IMR-90 (cell line): ENCODE results near the gene GBF1. TPM values are rescaled to one million over a fixed set of nuclear protein-coding genes. Genes with fewer than 3 reads are reported as not detected.

Source experiments
- ATAC-seq: fragments of 200-7000 bp; cut with Tn5 transposase; 2 replicates; pipeline ENCODE4 v1.9.1; 2020; ENCODE audit warnings: low read depth, mild to moderate bottlenecking, moderate library complexity
- BruUV-seq: library from RNA; stranded (reverse); fragments of 400-500 nt; replicated peaks from 2 replicates; lab custom pipeline; 2021; lab: Mats Ljungman, UMichigan
- CTCF ChIA-PET: fragments of 300-600 bp; formaldehyde crosslinking; extraction: SDS; loops from one replicate; lab custom pipeline; 2021; ENCODE audit warnings: antibody characterized with exemption; lab: Yijun Ruan, JAX
- POLR2A ChIA-PET: fragments of 300-600 bp; sonication (Branson Sonifier 250); formaldehyde crosslinking; loops from one replicate; lab custom pipeline; 2022; ENCODE audit warnings: antibody characterized with exemption; ENCODE audit not compliant: unreplicated experiment; lab: Charles Lee
- DNase-seq: peaks from one replicate; pipeline ENCODE4 v3.0.0; 2013
- H2AFZ ChIP-seq: replicated peaks from 2 replicates; pipeline ENCODE3; 2013; ENCODE audit warnings: low read length, mild to moderate bottlenecking; ENCODE audit not compliant: poor library complexity
- H2AK5ac ChIP-seq: 2 replicates; pipeline ENCODE4 v1.6.1; 2013; ENCODE audit warnings: low read depth, low read length, inconsistent platforms
- H2AK9ac ChIP-seq: replicated peaks from 2 replicates; pipeline ENCODE3; 2013; ENCODE audit warnings: mild to moderate bottlenecking, low read depth, low read length, moderate library complexity; ENCODE audit not compliant: poor library complexity
- H2BK120ac ChIP-seq: 2 replicates; pipeline ENCODE4 v1.6.1; 2013; ENCODE audit warnings: low read depth, low read length, inconsistent platforms
- H2BK15ac ChIP-seq: 3 replicates; pipeline ENCODE4 v1.6.1; 2013; ENCODE audit warnings: low read depth, low read length, inconsistent platforms
- H2BK20ac ChIP-seq: 2 replicates; pipeline ENCODE4 v1.6.1; 2013; ENCODE audit warnings: low read depth, mild to moderate bottlenecking, inconsistent platforms, low read length, moderate library complexity
- H2BK5ac ChIP-seq: 2 replicates; pipeline ENCODE4 v1.6.1; 2013; ENCODE audit warnings: mild to moderate bottlenecking, low read depth, low read length, inconsistent platforms; ENCODE audit not compliant: poor library complexity, severe bottlenecking
- H3K14ac ChIP-seq: replicated peaks from 2 replicates; pipeline ENCODE4 v1.6.1; 2013; ENCODE audit warnings: low read depth, low read length, inconsistent platforms
- H3K18ac ChIP-seq: 2 replicates; pipeline ENCODE4 v1.6.1; 2013; ENCODE audit warnings: low read depth, low read length, control low read depth
- H3K23ac ChIP-seq: 2 replicates; pipeline ENCODE4 v1.6.1; 2013; ENCODE audit warnings: low read depth, low read length, inconsistent platforms
- H3K27ac ChIP-seq: 2 replicates; pipeline ENCODE4 v1.5.1; 2013; ENCODE audit warnings: mild to moderate bottlenecking, control low read depth, low read length; ENCODE audit not compliant: insufficient read depth
- H3K27me3 ChIP-seq: 2 replicates; pipeline ENCODE4 v1.6.1; 2013; ENCODE audit warnings: low read length; ENCODE audit not compliant: control insufficient read depth, insufficient read depth
- H3K36me3 ChIP-seq: 2 replicates; pipeline ENCODE4 v1.6.1; 2013; ENCODE audit warnings: low read length, mixed read lengths; ENCODE audit not compliant: control insufficient read depth, insufficient read depth
- H3K4ac ChIP-seq: 2 replicates; pipeline ENCODE4 v1.6.1; 2013; ENCODE audit warnings: low read depth, low read length, inconsistent platforms
- H3K4me1 ChIP-seq: 2 replicates; pipeline ENCODE4 v1.6.1; 2013; ENCODE audit warnings: low read length, mixed read lengths; ENCODE audit not compliant: control insufficient read depth, insufficient read depth
- H3K4me2 ChIP-seq: 2 replicates; pipeline ENCODE4 v1.6.1; 2013; ENCODE audit warnings: low read depth, mild to moderate bottlenecking, control low read depth, low read length, moderate library complexity
- H3K4me3 ChIP-seq: 2 replicates; pipeline ENCODE4 v1.5.1; 2013; ENCODE audit warnings: low read depth, mild to moderate bottlenecking, control low read depth, low read length, moderate library complexity; ENCODE audit not compliant: insufficient read depth
- H3K56ac ChIP-seq: 2 replicates; pipeline ENCODE4 v1.6.1; 2013; ENCODE audit warnings: low read length, inconsistent platforms; ENCODE audit not compliant: insufficient read depth; ENCODE audit errors: extremely low read depth
- H3K79me1 ChIP-seq, 2 experiments: 2 replicates each; pipeline ENCODE4 v1.6.1; 2013; ENCODE audit warnings: low read length in 2 of 2, inconsistent platforms in 1 of 2, low read depth in 1 of 2
- H3K9ac ChIP-seq: 2 replicates; pipeline ENCODE4 v1.6.1; 2013; ENCODE audit warnings: low read depth, low read length, control low read depth
- H3K9me1 ChIP-seq: 2 replicates; pipeline ENCODE4 v1.6.1; 2013; ENCODE audit warnings: low read length, inconsistent platforms; ENCODE audit not compliant: insufficient read depth
- H3K9me3 ChIP-seq: 2 replicates; pipeline ENCODE4 v1.6.1; 2013; ENCODE audit warnings: low read length; ENCODE audit not compliant: control insufficient read depth, insufficient read depth
- H4K20me1 ChIP-seq: 2 replicates; pipeline ENCODE4 v1.6.1; 2013; ENCODE audit warnings: low read length, inconsistent platforms; ENCODE audit not compliant: insufficient read depth
- H4K5ac ChIP-seq: 2 replicates; pipeline ENCODE4 v1.6.1; 2013; ENCODE audit warnings: mild to moderate bottlenecking, low read depth, low read length, control low read depth
- H4K8ac ChIP-seq, 2 experiments: 2 replicates each; pipeline ENCODE4 v1.6.1; 2013; ENCODE audit warnings: low read depth in 2 of 2, low read length in 2 of 2, control low read depth in 1 of 2, inconsistent platforms in 1 of 2
- H4K91ac ChIP-seq: 2 replicates; pipeline ENCODE4 v1.6.1; 2013; ENCODE audit warnings: low read depth, low read length, inconsistent platforms; ENCODE audit not compliant: insufficient read depth
- BHLHE40 ChIP-seq: fragments of 150-350 bp; IDR thresholded peaks from 2 replicates; pipeline ENCODE4 v1.6.1; 2016; ENCODE audit warnings: mild to moderate bottlenecking, low read depth, low read length
- CEBPB ChIP-seq: IDR thresholded peaks from 2 replicates; pipeline ENCODE4 v1.6.1; 2012; ENCODE audit warnings: low read depth, low read length, improper control_type of control experiment
- CHD1 ChIP-seq: IDR thresholded peaks from 2 replicates; pipeline ENCODE4 v1.6.1; 2012; ENCODE audit warnings: low read depth, low read length, improper control_type of control experiment
- FOS ChIP-seq: fragments of 150-350 bp; IDR thresholded peaks from 2 replicates; pipeline ENCODE4 v1.6.1; 2016; ENCODE audit warnings: low read depth, low read length
- MAFK ChIP-seq: IDR thresholded peaks from 2 replicates; pipeline ENCODE4 v1.6.1; 2012; ENCODE audit warnings: low read depth, low read length, improper control_type of control experiment
- MAZ ChIP-seq: IDR thresholded peaks from 2 replicates; pipeline ENCODE4 v1.6.1; 2012; ENCODE audit warnings: low read depth, mild to moderate bottlenecking, low read length, improper control_type of control experiment, moderate library complexity, borderline replicate concordance
- MXI1 ChIP-seq: IDR thresholded peaks from 2 replicates; pipeline ENCODE4 v1.6.1; 2012; ENCODE audit warnings: low read depth, mild to moderate bottlenecking, low read length, moderate library complexity, borderline replicate concordance
- NFE2L2 ChIP-seq: fragments of 150-350 bp; IDR thresholded peaks from 2 replicates; pipeline ENCODE4 v1.6.1; 2016; ENCODE audit warnings: low read depth, mild to moderate bottlenecking, low read length
- POLR2A ChIP-seq: IDR thresholded peaks from 2 replicates; pipeline ENCODE4 v1.6.1; 2012; ENCODE audit warnings: mild to moderate bottlenecking, low read depth, low read length
- RAD21 ChIP-seq: IDR thresholded peaks from 2 replicates; pipeline ENCODE4 v1.6.1; 2012; ENCODE audit warnings: low read length, improper control_type of control experiment
- RFX5 ChIP-seq: IDR thresholded peaks from 2 replicates; pipeline ENCODE4 v1.8.0; 2012; ENCODE audit warnings: low read depth, mild to moderate bottlenecking, low read length, moderate library complexity
- SMC3 ChIP-seq: fragments of 150-350 bp; IDR thresholded peaks from 2 replicates; pipeline ENCODE4 v1.6.1; 2016; ENCODE audit warnings: low read depth, mild to moderate bottlenecking, antibody characterized with exemption, low read length, moderate library complexity
- WGBS, 2 experiments: methylation state at CpG; one replicate each; pipeline versions ENCODE4 v1.1.5 to v1.1.7; 2013; ENCODE audit warnings: missing lambda C conversion rate in 2 of 2; ENCODE audit not compliant: insufficient read length in 1 of 2; ENCODE audit errors: extremely low coverage in 2 of 2; 5-methylcytosine and 5-hydroxymethylcytosine counted together
- dilution Hi-C: fragments of 300-500 bp; cut with HindIII; formaldehyde crosslinking; loops from one replicate; pipeline ENCODE4 v1.14.3; 2018; ENCODE audit warnings: low sequenced_read_pairs; ENCODE audit not compliant: unreplicated experiment
- in situ Hi-C: fragments of 300-500 bp; cut with MboI; formaldehyde crosslinking; loops from 3 replicates; pipeline ENCODE4 v1.14.3; 2019; ENCODE audit warnings: low sequenced_read_pairs, inconsistent platforms, mixed read lengths
- intact Hi-C: fragments of 100-400 bp; cut with micrococcal nuclease; formaldehyde crosslinking; loops from 2 replicates; pipeline ENCODE4 v1.10.0; 2022
- polyA plus RNA-seq, 3 experiments: library from polyadenylated mRNA; depleted of rRNA; stranded (reverse); fragments of >200 nt; gene quantifications; 2 replicates each; pipeline ENCODE4 v1.2.3, GENCODE V29; 2012; ENCODE audit warnings: low replicate concordance in 1 of 3
- total RNA-seq: library from RNA; depleted of rRNA; stranded (reverse); fragments of >200 nt; gene quantifications from 2 replicates; pipeline ENCODE4 v1.2.3, GENCODE V29; 2012
- TF ChIP-seq, protein P1 (sequence below): conservative IDR thresholded peaks from 2 replicates; pipeline ENCODE4 v1.5.1; 2012; ENCODE audit warnings: mild to moderate bottlenecking, low read depth, low read length, improper control_type of control experiment
- TF ChIP-seq, protein P2 (sequence below): fragments of 150-350 bp; IDR thresholded peaks from 2 replicates; pipeline ENCODE4 v1.6.1; 2017; ENCODE audit warnings: mild to moderate bottlenecking, antibody characterized with exemption, low read length, low read depth
- TF ChIP-seq, protein P3 (sequence below): fragments of 150-350 bp; IDR thresholded peaks from 2 replicates; pipeline ENCODE4 v1.6.1; 2016; ENCODE audit warnings: low read depth, mild to moderate bottlenecking, low read length, moderate library complexity, borderline replicate concordance

Gene GBF1
- total and polyA plus RNA-seq, 2 of the 4 experiments (the other 2 are of a cell fraction) = 38.7 to 40.1 TPM

DNA sequence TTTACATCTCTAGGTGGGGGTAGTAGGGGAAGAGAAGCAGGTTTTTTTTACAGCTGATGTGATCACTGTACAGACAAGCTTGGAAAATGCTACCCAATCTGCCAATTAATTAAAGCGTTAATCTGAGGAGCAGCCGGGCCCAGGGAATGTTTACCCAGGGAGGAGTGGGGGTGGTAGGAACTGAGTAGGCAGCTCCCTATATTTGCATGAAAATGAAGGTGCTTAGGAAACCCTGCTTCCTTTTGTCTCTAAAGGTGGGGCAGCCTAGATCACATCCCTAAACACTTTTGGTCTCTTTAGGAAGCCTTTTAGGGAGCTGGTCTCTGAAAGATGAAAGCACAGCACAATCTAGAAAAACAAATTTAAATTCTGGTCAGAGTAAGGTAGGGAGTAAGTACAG, 97.1 kb downstream of the GBF1 start:
- Histone ChIP-seq H2BK20ac (peak overlapping the region; percentile 44; the same call in 1 of the 2 replicates), H3K4me3 (no peak overlapping the region), H2BK120ac (peak overlapping the region; percentile 29; the same call in 1 of the 2 replicates), H3K9ac (no peak overlapping the region; the same call in 1 of the 2 replicates), H3K27ac (no peak overlapping the region), H4K8ac (peak overlapping the region; percentile 55 to 58; a peak in 3 of 4 replicates), H2AK9ac (no peak overlapping the region), H4K91ac (peak overlapping the region; percentile 19; the same call in 1 of the 2 replicates), H2BK15ac (no peak overlapping the region; the same call in 2 of the 3 replicates), H4K5ac (peak overlapping the region; percentile 58; the same call in 1 of the 2 replicates), H4K20me1 (peaks cover 15% of the 10 kb centered on the region), H3K4me1 (peaks cover 14% of the 10 kb centered on the region), H3K14ac (peak overlapping the region; percentile 75), H3K56ac (0 out of 2 replicates have a peak overlapping the region, but pooled peaks have one; percentile 12), H3K9me3 (no peaks in the 10 kb centered on the region), H3K36me3 (peaks cover 10% of the 10 kb centered on the region), H3K23ac (no peak overlapping the region), H2AFZ (no peak overlapping the region), H3K79me1 (peaks cover 8 to 46% of the 10 kb centered on the region in 2 experiments; a peak in 3 of 4 replicates), H2BK5ac (peak overlapping the region; percentile 71), H3K4me2 (peak overlapping the region; percentile 35; the same call in 1 of the 2 replicates), H3K27me3 (no peaks in the 10 kb centered on the region), H2AK5ac (0 out of 2 replicates have a peak overlapping the region, but pooled peaks have one; percentile 11), H3K9me1 (peaks cover 8% of the 10 kb centered on the region; the same call in 1 of the 2 replicates), H3K18ac (peak overlapping the region; percentile 66; the same call in 1 of the 2 replicates), H3K4ac (peak overlapping the region; percentile 56; the same call in 1 of the 2 replicates)
- CTCF ChIA-PET = interaction anchor here (0.6 to 1.1 kb wide), 2 partner anchors 10 to 170 kb away, joined by 3 to 4 read pairs; no protein-coding TSS in a partner anchor
- DNase-seq (peak; percentile 4), ATAC-seq (peak; percentile 32)
- POLR2A ChIA-PET = no interaction called here
- no TSS peak for BruUV-seq
- no CpG with 5 or more reads among the region's 2 CpGs for WGBS, 2 experiments
- dilution Hi-C loops (no loop called here), intact Hi-C loops (loop anchor here (5.0 kb wide), 1 partner anchor 95 kb away; the partner anchor contains the start of gene GBF1), in situ Hi-C loops (no loop called here)
- no peak for TF ChIP-seq RFX5
- TF ChIP-seq NFE2L2 = no peak
- no peak for TF ChIP-seq BHLHE40
- no peak for TF ChIP-seq SMC3
- TF ChIP-seq, protein P1, sequence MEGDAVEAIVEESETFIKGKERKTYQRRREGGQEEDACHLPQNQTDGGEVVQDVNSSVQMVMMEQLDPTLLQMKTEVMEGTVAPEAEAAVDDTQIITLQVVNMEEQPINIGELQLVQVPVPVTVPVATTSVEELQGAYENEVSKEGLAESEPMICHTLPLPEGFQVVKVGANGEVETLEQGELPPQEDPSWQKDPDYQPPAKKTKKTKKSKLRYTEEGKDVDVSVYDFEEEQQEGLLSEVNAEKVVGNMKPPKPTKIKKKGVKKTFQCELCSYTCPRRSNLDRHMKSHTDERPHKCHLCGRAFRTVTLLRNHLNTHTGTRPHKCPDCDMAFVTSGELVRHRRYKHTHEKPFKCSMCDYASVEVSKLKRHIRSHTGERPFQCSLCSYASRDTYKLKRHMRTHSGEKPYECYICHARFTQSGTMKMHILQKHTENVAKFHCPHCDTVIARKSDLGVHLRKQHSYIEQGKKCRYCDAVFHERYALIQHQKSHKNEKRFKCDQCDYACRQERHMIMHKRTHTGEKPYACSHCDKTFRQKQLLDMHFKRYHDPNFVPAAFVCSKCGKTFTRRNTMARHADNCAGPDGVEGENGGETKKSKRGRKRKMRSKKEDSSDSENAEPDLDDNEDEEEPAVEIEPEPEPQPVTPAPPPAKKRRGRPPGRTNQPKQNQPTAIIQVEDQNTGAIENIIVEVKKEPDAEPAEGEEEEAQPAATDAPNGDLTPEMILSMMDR = no peak
- no peak for TF ChIP-seq FOS
- TF ChIP-seq RAD21 = no peak
- no peak for TF ChIP-seq MXI1
- no peak for TF ChIP-seq MAFK
- no peak for TF ChIP-seq POLR2A
- TF ChIP-seq, protein P2, sequence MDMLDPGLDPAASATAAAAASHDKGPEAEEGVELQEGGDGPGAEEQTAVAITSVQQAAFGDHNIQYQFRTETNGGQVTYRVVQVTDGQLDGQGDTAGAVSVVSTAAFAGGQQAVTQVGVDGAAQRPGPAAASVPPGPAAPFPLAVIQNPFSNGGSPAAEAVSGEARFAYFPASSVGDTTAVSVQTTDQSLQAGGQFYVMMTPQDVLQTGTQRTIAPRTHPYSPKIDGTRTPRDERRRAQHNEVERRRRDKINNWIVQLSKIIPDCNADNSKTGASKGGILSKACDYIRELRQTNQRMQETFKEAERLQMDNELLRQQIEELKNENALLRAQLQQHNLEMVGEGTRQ = no peak
- no peak for TF ChIP-seq MAZ
- no peak for TF ChIP-seq CHD1
- TF ChIP-seq, protein P3, sequence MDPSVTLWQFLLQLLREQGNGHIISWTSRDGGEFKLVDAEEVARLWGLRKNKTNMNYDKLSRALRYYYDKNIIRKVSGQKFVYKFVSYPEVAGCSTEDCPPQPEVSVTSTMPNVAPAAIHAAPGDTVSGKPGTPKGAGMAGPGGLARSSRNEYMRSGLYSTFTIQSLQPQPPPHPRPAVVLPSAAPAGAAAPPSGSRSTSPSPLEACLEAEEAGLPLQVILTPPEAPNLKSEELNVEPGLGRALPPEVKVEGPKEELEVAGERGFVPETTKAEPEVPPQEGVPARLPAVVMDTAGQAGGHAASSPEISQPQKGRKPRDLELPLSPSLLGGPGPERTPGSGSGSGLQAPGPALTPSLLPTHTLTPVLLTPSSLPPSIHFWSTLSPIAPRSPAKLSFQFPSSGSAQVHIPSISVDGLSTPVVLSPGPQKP = no peak
- TF ChIP-seq CEBPB = no peak
